Measurements from ENCODE around the gene ADD3.

Gene ADD3

GRCh38 chr10:110153396-110153795 lies 145.6 kb downstream of the ADD3 start:
- DNase-seq (ENCODE audit: low read depth in 2 of 2), result no peak

GRCh38 chr10:110156046-110156445 lies 148.3 kb downstream of the ADD3 start:
- DNase-seq (ENCODE audit: low read depth in 2 of 2), result no peak

GRCh38 chr10:110158051-110159005 lies 150.5 kb downstream of the ADD3 start:
- DNase-seq (ENCODE audit: low read depth in 2 of 2), result no peak

- no peak for DNase-seq (ENCODE audit: low read depth in 2 of 2)
These were observed 152.3 kb downstream of the ADD3 start for GRCh38 chr10:110160081-110160480.

DNA sequence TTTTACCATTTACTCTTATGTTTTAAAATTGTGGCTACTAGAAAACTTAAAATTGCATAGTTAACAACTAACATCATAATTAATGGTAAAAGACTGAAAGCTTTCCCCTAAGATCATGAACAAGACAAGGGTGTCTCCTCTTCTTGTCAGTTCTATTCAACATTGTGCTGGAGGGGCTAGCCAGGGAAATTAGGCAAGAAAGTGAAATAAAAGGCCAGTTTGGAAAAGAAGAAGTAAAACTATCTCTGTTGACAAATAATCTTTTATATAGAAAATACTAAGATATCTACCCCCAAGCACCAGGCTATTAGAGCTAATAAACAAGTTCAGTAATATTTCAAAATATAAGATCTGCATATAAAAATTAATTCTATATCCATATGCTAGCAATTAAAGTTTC lies 152.7 kb downstream of the ADD3 start:
- DNase-seq (ENCODE audit: low read depth in 2 of 2), result no peak

GRCh38 chr10:110162741-110163145 lies 155.0 kb downstream of the ADD3 start:
- DNase-seq (ENCODE audit: low read depth in 2 of 2), result no peak

DNA sequence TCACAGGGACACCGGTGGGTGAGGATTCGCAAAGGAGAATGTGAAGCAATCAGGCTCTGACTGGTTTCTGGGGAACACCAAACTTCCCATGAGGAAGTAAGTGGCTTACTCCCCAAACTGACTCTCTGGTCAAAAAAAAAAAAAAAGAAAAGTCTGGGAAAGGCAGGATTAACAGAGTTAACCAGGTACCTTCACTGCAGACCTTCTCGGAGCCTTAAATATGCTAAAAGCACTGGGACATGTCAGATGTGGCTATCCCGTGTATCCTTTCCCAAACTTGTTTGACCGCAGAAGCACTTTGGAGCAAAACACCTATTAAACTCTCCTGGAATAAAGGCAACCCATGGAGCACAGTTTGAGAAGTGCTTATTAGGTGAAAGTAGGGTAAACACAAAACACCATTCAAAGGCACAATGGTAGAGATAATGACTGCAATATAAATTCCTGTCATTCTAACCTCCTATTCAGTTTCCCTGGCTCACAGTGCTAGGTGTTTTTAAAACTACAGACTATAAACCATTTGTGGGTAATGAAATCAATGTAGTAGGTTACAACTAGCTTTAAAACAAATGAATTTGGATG lies 155.5 kb downstream of the ADD3 start:
- no peak for DNase-seq (ENCODE audit: low read depth in 2 of 2)

DNA sequence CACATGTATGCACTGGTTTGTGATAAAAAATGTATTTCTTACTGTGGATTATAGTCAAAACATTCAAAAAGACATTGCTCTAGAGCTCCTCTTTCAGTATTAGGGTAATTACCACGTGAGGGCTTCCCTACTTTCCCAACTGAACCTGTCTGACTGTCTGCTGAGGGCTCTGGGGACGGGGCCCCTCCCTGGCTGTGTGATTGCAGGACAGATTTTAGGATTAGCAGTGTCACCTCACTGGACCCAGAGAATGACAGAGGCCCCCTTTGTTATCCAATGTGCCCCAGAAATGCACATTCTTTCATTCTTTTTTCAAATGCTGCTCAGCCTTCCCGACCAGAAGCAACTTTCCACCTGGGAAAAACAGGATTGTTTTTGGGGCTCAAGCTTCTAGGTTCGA lies 156.1 kb downstream of the ADD3 start:
- DNase-seq (ENCODE audit: low read depth in 2 of 2), result no peak

DNA sequence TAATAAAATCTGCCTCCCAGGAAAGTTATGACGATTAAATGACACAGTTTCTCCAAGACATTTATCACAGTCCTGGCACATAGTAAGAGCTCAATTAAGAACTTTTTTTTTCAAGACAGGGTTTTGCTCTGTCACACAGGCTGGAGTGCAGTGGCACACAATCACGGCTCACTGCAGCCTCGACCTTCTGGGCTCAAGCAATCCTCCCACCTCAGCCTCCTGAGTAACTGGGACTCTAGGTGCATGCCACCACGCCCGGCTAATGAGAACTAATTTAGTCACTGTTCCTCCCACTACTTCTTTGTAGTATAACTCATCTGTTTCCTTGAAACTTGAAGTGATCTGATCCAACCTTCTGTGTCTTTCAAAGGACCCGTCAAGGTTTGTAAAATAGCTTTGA lies 157.5 kb downstream of the ADD3 start:
- no peak for DNase-seq (ENCODE audit: low read depth in 2 of 2)

GRCh38 chr10:110167149-110167548 lies 159.4 kb downstream of the ADD3 start:
- DNase-seq (ENCODE audit: low read depth in 2 of 2), result no peak

- DNase-seq (ENCODE audit: low read depth in 2 of 2), result no peak
These were observed 161.1 kb downstream of the ADD3 start for GRCh38 chr10:110168601-110169481.

DNA sequence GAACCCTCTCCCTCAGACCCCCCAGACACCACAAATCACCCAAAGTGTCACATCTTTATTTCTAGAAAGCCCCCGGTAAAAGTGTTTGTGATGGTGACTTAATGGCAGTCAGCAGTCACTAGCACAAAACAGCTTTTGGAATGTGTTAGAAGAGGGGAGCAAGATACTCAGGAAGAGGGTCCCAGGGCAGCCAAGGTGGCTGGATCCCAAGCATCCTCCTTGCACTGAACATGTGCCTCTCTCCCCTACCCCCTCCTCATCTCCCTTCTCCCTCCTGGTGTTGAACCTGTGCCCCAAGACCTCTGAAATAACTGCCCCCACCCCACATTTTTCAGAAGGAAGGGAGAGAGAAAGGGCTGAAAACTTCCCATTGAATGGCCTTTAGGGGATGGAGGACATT lies 161.8 kb downstream of the ADD3 start:
- DNase-seq (ENCODE audit: low read depth in 2 of 2), result no peak

DNA sequence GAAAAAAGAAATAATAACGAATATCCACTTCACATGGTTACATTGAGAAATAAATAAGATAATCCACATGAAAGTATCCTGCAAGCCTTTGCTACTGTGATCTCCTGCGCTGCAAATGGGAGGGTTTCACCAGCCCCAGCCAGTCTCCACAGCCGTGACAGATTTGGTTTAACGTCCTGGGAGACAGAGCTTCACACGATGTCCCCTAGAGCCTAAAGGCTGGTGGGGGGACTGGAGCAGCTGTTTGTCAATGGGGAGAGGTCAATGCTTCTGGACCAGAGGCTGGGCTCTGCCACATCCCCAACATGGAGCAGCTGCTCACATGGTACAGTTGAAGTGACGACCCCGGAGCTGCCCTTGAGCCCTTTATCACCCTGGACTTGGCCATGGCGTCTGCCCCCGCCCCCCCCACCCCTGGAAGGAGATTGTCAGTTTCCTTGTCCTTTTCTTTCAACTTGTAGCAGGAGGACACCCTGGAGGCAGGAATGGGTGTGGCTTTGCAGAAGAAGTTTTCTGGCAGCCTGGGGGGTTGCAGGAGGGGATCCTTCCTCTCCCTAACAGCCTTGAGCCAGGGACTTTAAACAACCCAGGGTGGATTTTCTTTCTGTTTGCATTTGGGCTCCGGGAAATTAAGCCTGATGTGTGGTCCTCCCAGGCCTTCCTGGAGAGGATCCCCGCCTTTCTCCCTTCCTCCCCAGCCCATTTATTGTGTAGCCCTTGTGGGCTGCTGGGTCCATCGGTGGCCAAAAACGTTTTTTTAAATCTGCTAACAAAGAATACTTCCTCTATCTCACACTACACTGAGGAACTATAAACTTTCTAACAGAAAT lies 162.6 kb downstream of the ADD3 start:
- DNase-seq (ENCODE audit: low read depth in 2 of 2), result no peak

DNA sequence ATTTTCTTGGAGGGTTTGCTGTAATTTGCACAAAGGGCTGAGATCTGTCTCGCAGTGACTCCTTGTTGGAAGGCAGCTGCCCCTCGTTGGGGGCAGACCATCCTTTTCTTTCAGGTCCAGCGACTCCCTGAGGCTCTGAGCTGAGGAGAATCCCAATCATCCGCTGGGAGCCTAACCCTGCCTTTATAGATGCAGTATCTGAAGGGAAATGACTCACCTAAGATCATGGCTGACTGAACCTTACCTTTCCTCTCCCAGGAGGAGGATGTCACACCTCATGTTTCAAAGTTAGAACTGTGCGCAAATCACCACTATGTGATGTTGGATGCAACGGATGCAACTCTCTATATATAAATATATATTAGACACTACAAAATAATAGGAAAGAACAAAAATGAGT lies 163.2 kb downstream of the ADD3 start:
- DNase-seq (ENCODE audit: low read depth in 2 of 2), result no peak

DNA sequence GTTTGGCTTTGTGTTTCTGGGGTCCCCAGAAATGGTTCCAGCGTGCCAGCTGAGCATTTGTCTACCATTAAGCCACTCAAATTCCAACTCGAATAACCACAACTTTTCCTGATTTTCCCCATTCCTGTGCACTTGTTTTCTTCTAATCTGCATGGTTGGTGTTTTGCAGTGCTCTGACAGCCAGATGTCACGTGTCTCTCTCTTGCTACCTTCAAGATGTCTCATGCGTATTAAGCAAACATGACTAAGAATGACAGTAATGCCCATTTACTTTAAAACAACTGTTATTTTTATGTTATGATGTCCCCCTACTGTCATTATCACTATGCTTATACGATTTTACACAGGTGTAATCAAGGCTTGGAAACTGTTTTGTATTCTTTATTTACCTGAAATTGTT lies 164.4 kb downstream of the ADD3 start:
- no peak for DNase-seq (ENCODE audit: low read depth in 2 of 2)

DNA sequence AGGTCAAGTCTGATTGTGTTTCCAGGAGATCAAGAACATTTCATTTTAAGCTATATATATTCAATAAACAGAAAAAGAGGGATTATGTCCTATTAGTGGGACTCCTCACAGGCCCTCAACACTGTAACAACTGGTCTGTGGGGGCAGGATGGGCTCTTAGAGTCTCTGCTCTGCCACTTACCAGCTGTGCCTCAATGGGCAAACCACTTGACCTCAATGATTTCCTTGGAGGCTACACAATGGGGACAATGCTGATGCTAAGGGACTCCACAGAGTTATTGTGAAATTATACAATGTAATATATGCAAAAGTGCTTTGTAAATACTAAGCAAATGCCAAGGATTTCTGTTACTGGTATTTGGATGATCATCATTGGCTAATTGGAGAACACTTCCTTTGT lies 166.4 kb downstream of the ADD3 start:
- no peak for DNase-seq (ENCODE audit: low read depth in 2 of 2)

DNA sequence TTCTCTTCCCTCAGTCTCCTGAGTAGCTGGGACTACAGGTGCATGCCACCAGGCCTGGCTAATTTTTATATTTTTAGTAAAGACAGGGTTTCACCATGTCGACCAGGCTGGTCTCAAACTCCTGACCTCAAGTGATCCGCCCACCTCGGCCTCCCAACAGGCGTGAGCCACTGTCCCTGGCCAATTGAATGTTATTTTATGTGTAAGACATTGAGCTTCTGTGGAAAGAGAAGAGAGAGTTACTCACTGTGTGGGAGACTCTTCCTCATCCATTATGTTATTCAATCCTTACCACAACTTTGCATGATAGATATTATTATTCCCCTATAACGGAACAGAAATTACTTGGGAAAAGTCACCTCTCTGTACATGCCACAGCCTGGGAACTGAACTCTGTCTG lies 167.0 kb downstream of the ADD3 start:
- DNase-seq (ENCODE audit: low read depth in 2 of 2), result no peak

DNA sequence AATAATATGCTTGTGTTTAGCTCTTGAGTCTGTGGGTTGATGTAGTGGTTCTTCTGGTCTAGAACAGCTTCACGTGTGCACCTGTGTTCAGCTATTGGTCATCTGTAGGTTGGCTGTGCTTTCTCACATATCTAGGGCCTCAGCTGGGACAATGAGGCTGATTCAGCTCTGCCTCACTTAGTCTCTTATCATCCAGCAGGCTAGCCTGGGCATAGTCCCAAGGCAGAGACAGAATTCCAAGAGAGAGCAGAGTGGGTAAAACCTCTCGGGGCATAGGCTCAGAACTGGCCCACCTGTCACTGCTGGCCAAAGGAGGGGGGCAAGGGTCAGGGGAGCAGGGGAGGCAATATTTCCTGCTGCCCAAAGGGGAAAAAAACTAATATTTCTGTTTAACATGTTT lies 167.6 kb downstream of the ADD3 start:
- DNase-seq (ENCODE audit: low read depth in 2 of 2), result no peak

GRCh38 chr10:110176141-110177030 lies 168.6 kb downstream of the ADD3 start:
- DNase-seq (ENCODE audit: low read depth in 2 of 2), result no peak

DNA sequence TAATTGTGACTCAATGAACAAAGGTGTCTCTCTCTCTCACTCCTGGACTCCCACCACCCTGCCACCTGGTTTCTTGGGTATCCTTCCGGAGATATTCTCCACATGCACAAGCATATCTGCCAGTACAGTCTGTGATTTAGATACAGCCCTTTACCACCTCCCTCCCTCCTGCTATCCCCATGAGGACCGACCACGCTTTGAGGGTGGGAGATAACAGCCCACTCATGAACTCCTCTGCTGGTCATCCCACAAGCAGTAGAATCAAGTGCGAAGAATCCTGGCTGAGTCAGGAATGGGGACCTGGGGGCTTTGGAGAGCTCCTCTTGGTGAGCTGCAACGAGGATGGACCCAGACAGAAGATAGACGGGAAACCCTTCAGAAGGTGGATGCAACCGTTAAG lies 171.4 kb downstream of the ADD3 start:
- DNase-seq (ENCODE audit: low read depth in 2 of 2), result no peak

All from stimulated activated CD4-positive, alpha-beta T cell treated with anti-CD3 and anti-CD28 coated beads, Interleukin-12 subunit alpha, Interleukin-12 subunit beta, amount 100 ng/mL, for 24 hours (primary cell).